DMS 273 (cell line): ENCODE measurements around the gene GET3.

Source experiments
- DNase-seq: peaks from one replicate; lab custom pipeline; 2025; ENCODE audit not compliant: unreplicated experiment; lab: John Stamatoyannopoulos, UW

GET3 gene

GRCh38 chr19:12778017-12778904 is 41.0 kb downstream of the GET3 start:
- DNase-seq = peak; percentile 92

GRCh38 chr19:12778905-12779161 is 41.5 kb downstream of the GET3 start:
- no peak for DNase-seq

GRCh38 chr19:12779162-12779993 is 42.1 kb downstream of the GET3 start:
- peak; percentile 81 for DNase-seq

- no peak for DNase-seq
These were observed 44.8 kb downstream of the GET3 start for GRCh38 chr19:12782174-12782423.

GRCh38 chr19:12782424-12783290 is 45.4 kb downstream of the GET3 start:
- DNase-seq = peak; percentile 92

GRCh38 chr19:12783291-12783848 is 46.1 kb downstream of the GET3 start:
- peak; percentile 51 for DNase-seq

- DNase-seq = no peak
These were observed 46.6 kb downstream of the GET3 start for GRCh38 chr19:12783849-12784393.

GRCh38 chr19:12784394-12784870 is 47.1 kb downstream of the GET3 start:
- no peak for DNase-seq

GRCh38 chr19:12784871-12785430 is 47.7 kb downstream of the GET3 start:
- DNase-seq = no peak

GRCh38 chr19:12785431-12786031 is 48.2 kb downstream of the GET3 start:
- DNase-seq = no peak

- DNase-seq = no peak
These were observed 49.0 kb downstream of the GET3 start for GRCh38 chr19:12786141-12786870.

GRCh38 chr19:12786952-12787351 is 49.7 kb downstream of the GET3 start:
- no peak for DNase-seq

GRCh38 chr19:12787458-12787857 is 50.2 kb downstream of the GET3 start:
- DNase-seq = no peak

GRCh38 chr19:12788042-12788681 is 50.9 kb downstream of the GET3 start:
- peak; percentile 66 for DNase-seq

- DNase-seq = peak; percentile 95
These were observed 51.4 kb downstream of the GET3 start for GRCh38 chr19:12788682-12789097.

GRCh38 chr19:12789098-12789903 is 52.0 kb downstream of the GET3 start:
- peak; percentile 82 for DNase-seq

GRCh38 chr19:12789904-12790619 is 52.8 kb downstream of the GET3 start:
- peak; percentile 99 for DNase-seq
